ENCODE measurements around the gene RET. TPM values are rescaled to one million over a fixed set of nuclear protein-coding genes. Genes with fewer than 3 reads are reported as not detected.

RET gene
- total and polyA plus RNA-seq, 4 donors, result 0.31 to 1.3 (median 0.77) TPM

DNA sequence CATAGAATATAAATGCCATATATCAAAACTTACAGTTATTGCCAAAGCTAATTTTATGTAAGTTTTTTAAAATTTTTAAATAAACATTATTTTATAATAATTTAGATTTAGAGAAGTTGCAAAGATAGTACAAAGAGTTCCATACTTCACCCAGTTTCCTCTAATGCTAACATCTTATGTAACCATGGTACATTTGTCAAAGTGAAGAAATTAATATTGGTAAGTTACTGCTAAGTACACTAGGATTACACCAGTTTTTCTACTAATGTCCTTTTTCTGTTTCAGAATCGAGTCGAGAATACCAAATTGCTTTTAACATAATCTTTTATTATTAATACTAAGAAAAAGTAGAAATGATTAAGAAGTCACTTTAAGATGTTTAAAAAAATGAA, 90.6 kb downstream of the RET start:
- Histone ChIP-seq H3K9ac (ENCODE audit: insufficient read depth in 1 of 2, low read length in 2 of 2) (no peak overlapping the region), H3K36me3 (ENCODE audit: control insufficient read depth in 4 of 4, insufficient read depth in 4 of 4, low read length in 4 of 4) (peaks cover 2 to 19% (median 10%) of the 10 kb centered on the region in 4 donors), H3K4me1 (ENCODE audit: control insufficient read depth in 5 of 5, insufficient read depth in 5 of 5, low read length in 5 of 5) (peaks cover 0 to 7% (median 0%) of the 10 kb centered on the region in 5 donors), H3K27me3 (ENCODE audit: control insufficient read depth in 3 of 3, insufficient read depth in 3 of 3, low read length in 2 of 3) (no peaks in the 10 kb centered on the region), H3K27ac (ENCODE audit: low read depth in 1 of 2, low read length in 1 of 2) (no peak overlapping the region), H3K9me3 (ENCODE audit: control insufficient read depth in 4 of 4, insufficient read depth in 3 of 4, low read length in 3 of 4) (no peaks in the 10 kb centered on the region), H3K4me3 (no peak overlapping the region)
- DNase-seq (no peak), ATAC-seq (ENCODE audit: insufficient read depth, low FRiP score) (no peak)
- 45 to 81% methylated on average over 2 of the region's 2 CpGs for WGBS, 2 donors
- TF ChIP-seq, protein P1, sequence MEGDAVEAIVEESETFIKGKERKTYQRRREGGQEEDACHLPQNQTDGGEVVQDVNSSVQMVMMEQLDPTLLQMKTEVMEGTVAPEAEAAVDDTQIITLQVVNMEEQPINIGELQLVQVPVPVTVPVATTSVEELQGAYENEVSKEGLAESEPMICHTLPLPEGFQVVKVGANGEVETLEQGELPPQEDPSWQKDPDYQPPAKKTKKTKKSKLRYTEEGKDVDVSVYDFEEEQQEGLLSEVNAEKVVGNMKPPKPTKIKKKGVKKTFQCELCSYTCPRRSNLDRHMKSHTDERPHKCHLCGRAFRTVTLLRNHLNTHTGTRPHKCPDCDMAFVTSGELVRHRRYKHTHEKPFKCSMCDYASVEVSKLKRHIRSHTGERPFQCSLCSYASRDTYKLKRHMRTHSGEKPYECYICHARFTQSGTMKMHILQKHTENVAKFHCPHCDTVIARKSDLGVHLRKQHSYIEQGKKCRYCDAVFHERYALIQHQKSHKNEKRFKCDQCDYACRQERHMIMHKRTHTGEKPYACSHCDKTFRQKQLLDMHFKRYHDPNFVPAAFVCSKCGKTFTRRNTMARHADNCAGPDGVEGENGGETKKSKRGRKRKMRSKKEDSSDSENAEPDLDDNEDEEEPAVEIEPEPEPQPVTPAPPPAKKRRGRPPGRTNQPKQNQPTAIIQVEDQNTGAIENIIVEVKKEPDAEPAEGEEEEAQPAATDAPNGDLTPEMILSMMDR (IDR thresholded peaks at IDR 0.05; ENCODE audit: control extremely low read depth, extremely low read depth), result no peak

DNA sequence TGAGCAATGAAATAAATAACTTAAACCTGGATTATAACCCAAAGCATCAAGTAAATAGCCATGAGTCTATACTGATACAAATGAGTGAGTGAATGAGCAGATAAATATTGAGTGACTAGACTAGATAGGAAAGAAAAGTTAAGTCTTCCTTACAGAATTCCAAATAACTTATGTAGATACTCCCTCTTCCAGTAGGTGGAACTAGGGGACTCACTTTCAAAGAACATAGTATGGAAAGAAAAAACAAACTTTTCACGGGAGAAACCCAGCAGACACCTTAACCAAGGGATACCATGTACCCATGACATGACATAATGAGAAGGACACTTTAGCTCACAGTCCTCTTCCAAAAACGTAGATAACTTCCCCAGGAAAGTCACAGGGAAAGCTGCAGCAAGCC, 93.6 kb downstream of the RET start:
- ATAC-seq (ENCODE audit: insufficient read depth, low FRiP score) (no peak), DNase-seq (no peak)
- Histone ChIP-seq H3K4me3 (no peak overlapping the region), H3K36me3 (ENCODE audit: control insufficient read depth in 4 of 4, insufficient read depth in 4 of 4, low read length in 4 of 4) (peaks cover 2 to 10% (median 6%) of the 10 kb centered on the region in 4 donors), H3K4me1 (ENCODE audit: control insufficient read depth in 5 of 5, insufficient read depth in 5 of 5, low read length in 5 of 5) (peaks cover 2 to 13% (median 7%) of the 10 kb centered on the region in 5 donors), H3K27me3 (ENCODE audit: control insufficient read depth in 3 of 3, insufficient read depth in 3 of 3, low read length in 2 of 3) (no peaks in the 10 kb centered on the region), H3K9ac (ENCODE audit: insufficient read depth in 1 of 2, low read length in 2 of 2) (no peak overlapping the region), H3K9me3 (ENCODE audit: control insufficient read depth in 4 of 4, insufficient read depth in 3 of 4, low read length in 3 of 4) (no peaks in the 10 kb centered on the region), H3K27ac (ENCODE audit: low read depth in 1 of 2, low read length in 1 of 2) (no peak overlapping the region)
- 76 to 79% methylated on average over 2 of the region's 2 CpGs for WGBS, 2 donors
- TF ChIP-seq, protein P1 (IDR thresholded peaks at IDR 0.05; ENCODE audit: control extremely low read depth, extremely low read depth), result no peak

DNA sequence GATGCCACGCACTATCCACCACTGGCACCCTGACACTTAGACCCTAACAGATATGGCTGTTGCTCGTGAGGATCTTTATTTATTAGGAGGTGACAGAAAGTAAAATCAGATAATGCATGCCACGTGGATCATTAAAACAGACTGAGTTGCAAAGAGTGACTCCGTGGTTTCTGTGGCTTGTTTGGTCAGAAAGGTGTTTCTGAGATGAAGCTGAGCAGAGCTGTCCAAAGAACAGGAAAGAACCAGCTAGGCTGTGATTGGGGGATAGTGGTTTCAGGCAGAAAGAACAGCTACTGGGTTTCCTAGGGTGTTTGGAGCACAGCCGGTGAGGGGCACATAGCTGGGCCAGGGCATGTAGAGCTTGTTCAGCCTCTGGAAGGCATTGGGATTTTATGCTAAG, 95.8 kb downstream of the RET start:
- DNase-seq, result no peak
- Histone ChIP-seq H3K27me3 (ENCODE audit: control insufficient read depth in 3 of 3, insufficient read depth in 3 of 3, low read length in 2 of 3) (no peaks in the 10 kb centered on the region), H3K27ac (ENCODE audit: low read depth in 1 of 2, low read length in 1 of 2) (peak overlapping the region in 1 of 2 donors; percentile 13), H3K9ac (ENCODE audit: insufficient read depth in 1 of 2, low read length in 2 of 2) (no peak overlapping the region), H3K36me3 (ENCODE audit: control insufficient read depth in 4 of 4, insufficient read depth in 4 of 4, low read length in 4 of 4) (peaks cover 7 to 24% (median 19%) of the 10 kb centered on the region in 4 donors), H3K4me1 (ENCODE audit: control insufficient read depth in 5 of 5, insufficient read depth in 5 of 5, low read length in 5 of 5) (peaks cover 2 to 13% (median 7%) of the 10 kb centered on the region in 5 donors), H3K9me3 (ENCODE audit: control insufficient read depth in 4 of 4, insufficient read depth in 3 of 4, low read length in 3 of 4) (no peaks in the 10 kb centered on the region), H3K4me3 (no peak overlapping the region)
- WGBS, 2 donors, result 80 to 82% methylated on average over 5 of the region's 5 CpGs
- ATAC-seq (ENCODE audit: insufficient read depth, low FRiP score), result no peak
- TF ChIP-seq, protein P1 (IDR thresholded peaks at IDR 0.05; ENCODE audit: control extremely low read depth, extremely low read depth), result no peak

DNA sequence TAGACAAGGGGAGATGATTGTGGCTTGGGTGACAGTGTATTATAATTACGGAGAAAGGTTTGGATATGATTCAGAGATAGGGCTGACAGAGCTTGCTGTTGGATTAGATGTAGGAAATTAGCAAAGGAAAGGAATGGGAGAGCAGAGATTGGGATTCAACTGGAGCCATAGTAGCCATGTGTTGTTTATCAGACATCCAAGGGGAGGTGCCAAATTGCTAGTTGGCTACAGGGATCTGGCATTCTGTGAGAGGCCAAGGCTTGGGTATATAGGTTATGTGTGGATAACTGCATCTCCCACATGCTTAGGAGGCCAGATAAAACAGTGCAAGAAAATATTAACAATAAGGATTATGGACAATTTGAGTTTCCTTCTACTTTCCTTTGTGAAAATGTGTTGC, 96.3 kb downstream of the RET start:
- WGBS, 2 donors, result 89 to 95% methylated on average over 1 of the region's 1 CpG
- peak overlapping the region in 1 of 2 donors; percentile 13 for H3K27ac ChIP-seq (ENCODE audit: low read depth in 1 of 2, low read length in 1 of 2)

More for the DNA sequence above, 96.3 kb downstream of the RET start:
- ATAC-seq (ENCODE audit: insufficient read depth, low FRiP score) (no peak), DNase-seq (no peak)
- Histone ChIP-seq H3K4me3 (no peak overlapping the region), H3K27me3 (ENCODE audit: control insufficient read depth in 3 of 3, insufficient read depth in 3 of 3, low read length in 2 of 3) (no peaks in the 10 kb centered on the region), H3K36me3 (ENCODE audit: control insufficient read depth in 4 of 4, insufficient read depth in 4 of 4, low read length in 4 of 4) (peaks cover 7 to 28% (median 21%) of the 10 kb centered on the region in 4 donors), H3K4me1 (ENCODE audit: control insufficient read depth in 5 of 5, insufficient read depth in 5 of 5, low read length in 5 of 5) (peaks cover 2 to 13% (median 7%) of the 10 kb centered on the region in 5 donors), H3K9ac (ENCODE audit: insufficient read depth in 1 of 2, low read length in 2 of 2) (no peak overlapping the region), H3K9me3 (ENCODE audit: control insufficient read depth in 4 of 4, insufficient read depth in 3 of 4, low read length in 3 of 4) (peaks cover 0 to 4% (median 0%) of the 10 kb centered on the region in 4 donors)
- TF ChIP-seq, protein P1 (IDR thresholded peaks at IDR 0.05; ENCODE audit: control extremely low read depth, extremely low read depth), result no peak
